Breast epithelium (tissue), 4 donors: ENCODE data around the gene LAMC1. TPM values are rescaled to one million over a fixed set of nuclear protein-coding genes. Genes with fewer than 3 reads are reported as not detected.
A peak's percentile ranks its signal among the peaks of the same experiment; 100 is the strongest.
"Not testable (repeated sequence)": the region's sequence is repeated elsewhere in the genome, so short reads cannot be mapped to it uniquely, and the experiment has no call there.

Source experiments
- DNase-seq, 2 donors: peaks; one replicate each; pipeline ENCODE4 v3.0.0-alpha.2; 2019; ENCODE audit warnings: low spot score in 2 of 2
- H3K27ac ChIP-seq, 2 donors: fragments of 200-600 bp; sonication (generic) in 1 of 2; one replicate each; pipeline ENCODE4 v1.5.1; 2016 to 2019; ENCODE audit warnings: mild to moderate bottlenecking in 1 of 2
- H3K27me3 ChIP-seq, 2 donors: fragments of 200-600 bp; sonication (generic) in 1 of 2; one replicate each; pipeline versions ENCODE4 v1.5.1 to v1.6.0; 2017 to 2019; ENCODE audit warnings: control low read depth in 1 of 2, mild to moderate bottlenecking in 1 of 2
- H3K36me3 ChIP-seq: fragments of 200-600 bp; one replicate; pipeline ENCODE4 v1.5.1; 2019
- H3K4me1 ChIP-seq, 2 donors: fragments of 200-600 bp; sonication (generic); one replicate each; pipeline ENCODE4 v1.5.1; 2016 to 2019; ENCODE audit warnings: control low read depth in 1 of 2
- H3K4me3 ChIP-seq, 3 donors: fragments of 200-600 bp; sonication (generic); 1 replicate in 2 of 3; 2 replicates in 1 of 3; pipeline ENCODE4 v1.5.1; 2016 to 2019; ENCODE audit warnings: mild to moderate bottlenecking in 3 of 3, moderate library complexity in 2 of 3
- H3K9me3 ChIP-seq, 2 donors: fragments of 200-600 bp; sonication (generic) in 1 of 2; one replicate each; pipeline ENCODE4 v1.5.1; 2016 to 2019; ENCODE audit warnings: control low read depth in 1 of 2
- POLR2A ChIP-seq: fragments of 450-650 bp; IDR thresholded peaks from one replicate; pipeline ENCODE4 v1.6.1; 2016; ENCODE audit warnings: antibody characterized with exemption, mild to moderate bottlenecking, moderate library complexity
- POLR2AphosphoS5 ChIP-seq, 3 donors: sonication (generic); formaldehyde crosslinking; IDR thresholded peaks; one replicate each; pipeline ENCODE4 v1.6.1; 2017; ENCODE audit warnings: antibody characterized with exemption in 3 of 3
- intact Hi-C: fragments of 100-400 bp; cut with DNase I; formaldehyde crosslinking; loops from one replicate; pipeline ENCODE4 v1.15.1; 2023; ENCODE audit warnings: low total_unique reads
- total RNA-seq, 3 donors: library from RNA; depleted of rRNA; stranded (reverse); fragments of >200 nt; gene quantifications; one replicate each; pipeline ENCODE4 v1.1.0, GENCODE V29; 2016
- TF ChIP-seq, protein P1 (sequence below), 3 donors: fragments of 450-650 bp; IDR thresholded peaks; one replicate each; pipeline ENCODE4 v1.5.1; 2016 to 2017; ENCODE audit warnings: antibody characterized with exemption in 3 of 3, mild to moderate bottlenecking in 3 of 3, moderate library complexity in 3 of 3

The LAMC1 gene
- total RNA-seq, 3 donors from 2014 or later, result 125 to 679 (median 249) TPM

DNA sequence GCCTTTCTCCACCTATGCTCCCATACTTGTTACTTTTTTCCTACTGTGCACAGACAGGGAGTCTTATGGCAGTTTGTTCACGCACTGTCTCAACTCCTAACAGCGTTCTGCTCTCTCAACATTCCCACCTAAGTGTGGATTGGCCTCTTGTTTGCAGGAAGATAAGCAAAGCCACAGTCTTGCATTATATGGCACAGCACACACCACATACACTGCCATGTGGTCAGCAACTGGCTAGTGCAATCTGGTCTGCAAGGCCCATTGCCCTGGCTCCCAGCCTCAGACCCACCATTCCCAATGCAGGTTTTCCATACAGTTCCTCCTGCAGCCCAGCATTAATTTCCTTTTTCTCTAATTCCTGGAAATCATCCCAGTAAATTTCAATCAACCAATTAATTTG is 124.5 kb downstream of the LAMC1 start:
- Histone ChIP-seq H3K36me3 (no peaks in the 10 kb centered on the region), H3K27ac (peak overlapping the region in 1 of 2 donors; percentile 67), H3K9me3 (no peaks in the 10 kb centered on the region), H3K4me1 (no peaks in the 10 kb centered on the region), H3K4me3 (no peak overlapping the region), H3K27me3 (no peaks in the 10 kb centered on the region)
- no peak for TF ChIP-seq POLR2AphosphoS5 (IDR thresholded peaks at IDR 0.05)
- no peak for TF ChIP-seq POLR2A
- TF ChIP-seq, protein P1, sequence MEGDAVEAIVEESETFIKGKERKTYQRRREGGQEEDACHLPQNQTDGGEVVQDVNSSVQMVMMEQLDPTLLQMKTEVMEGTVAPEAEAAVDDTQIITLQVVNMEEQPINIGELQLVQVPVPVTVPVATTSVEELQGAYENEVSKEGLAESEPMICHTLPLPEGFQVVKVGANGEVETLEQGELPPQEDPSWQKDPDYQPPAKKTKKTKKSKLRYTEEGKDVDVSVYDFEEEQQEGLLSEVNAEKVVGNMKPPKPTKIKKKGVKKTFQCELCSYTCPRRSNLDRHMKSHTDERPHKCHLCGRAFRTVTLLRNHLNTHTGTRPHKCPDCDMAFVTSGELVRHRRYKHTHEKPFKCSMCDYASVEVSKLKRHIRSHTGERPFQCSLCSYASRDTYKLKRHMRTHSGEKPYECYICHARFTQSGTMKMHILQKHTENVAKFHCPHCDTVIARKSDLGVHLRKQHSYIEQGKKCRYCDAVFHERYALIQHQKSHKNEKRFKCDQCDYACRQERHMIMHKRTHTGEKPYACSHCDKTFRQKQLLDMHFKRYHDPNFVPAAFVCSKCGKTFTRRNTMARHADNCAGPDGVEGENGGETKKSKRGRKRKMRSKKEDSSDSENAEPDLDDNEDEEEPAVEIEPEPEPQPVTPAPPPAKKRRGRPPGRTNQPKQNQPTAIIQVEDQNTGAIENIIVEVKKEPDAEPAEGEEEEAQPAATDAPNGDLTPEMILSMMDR (IDR thresholded peaks at IDR 0.05), result no peak
- no peak for DNase-seq
- intact Hi-C loops, result loop anchor here (10.0 kb wide), 1 partner anchor 577 kb away; no protein-coding TSS in a partner anchor

- Histone ChIP-seq H3K9me3 (no peaks in the 10 kb centered on the region), H3K36me3 (no peaks in the 10 kb centered on the region), H3K4me1 (no peaks in the 10 kb centered on the region), H3K27ac (peak overlapping the region; percentile 52 to 67), H3K4me3 (no peak overlapping the region), H3K27me3 (no peaks in the 10 kb centered on the region)
- no peak for DNase-seq
- intact Hi-C loops, result loop anchor here (10.0 kb wide), 1 partner anchor 576 kb away; no protein-coding TSS in a partner anchor
- no peak for TF ChIP-seq POLR2A
- TF ChIP-seq, protein P1 (IDR thresholded peaks at IDR 0.05), result no peak
- peak in 1 of 3 donors; percentile 25 for TF ChIP-seq POLR2AphosphoS5 (IDR thresholded peaks at IDR 0.05)
Observed at GRCh38 chr1:183148599-183148998, 125.4 kb downstream of the LAMC1 start.

DNA sequence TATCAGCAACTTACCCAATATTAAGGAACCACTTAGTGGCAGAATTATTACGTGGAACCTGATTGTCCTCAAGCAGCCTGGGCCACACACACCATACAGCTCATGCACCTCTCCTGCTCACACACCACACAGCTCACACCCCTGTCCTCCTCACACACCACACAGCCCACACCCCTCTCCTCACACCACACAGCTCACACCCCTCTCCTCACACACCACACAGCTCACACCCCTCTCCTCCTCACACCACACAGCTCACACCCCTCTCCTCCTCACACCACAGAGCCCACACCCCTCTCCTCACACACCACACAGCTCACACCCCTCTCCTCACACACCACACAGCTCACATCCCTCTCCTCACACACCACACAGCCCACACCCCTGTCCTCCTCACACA is 126.1 kb downstream of the LAMC1 start:
- TF ChIP-seq POLR2A, result no peak
- TF ChIP-seq POLR2AphosphoS5 (IDR thresholded peaks at IDR 0.05), result no peak
- TF ChIP-seq, protein P1 (IDR thresholded peaks at IDR 0.05), result no peak

DNA sequence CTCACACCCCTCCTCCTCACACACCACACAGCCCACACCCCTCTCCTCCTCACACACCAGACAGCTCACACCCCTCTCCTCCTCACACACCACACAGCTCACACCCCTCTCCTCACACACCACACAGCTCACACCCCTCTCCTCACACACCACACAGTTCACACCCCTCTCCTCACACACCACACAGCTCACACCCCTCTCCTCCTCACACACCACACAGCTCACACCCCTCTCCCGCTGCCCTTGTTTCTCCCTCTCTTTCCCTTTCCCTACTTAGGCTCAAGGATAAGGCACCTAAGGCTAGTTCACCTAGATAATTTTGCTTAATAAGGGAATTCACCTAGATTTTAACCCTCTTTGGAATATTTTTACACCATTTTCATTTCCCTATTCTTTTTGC is 126.8 kb downstream of the LAMC1 start:
- H3K4me3 ChIP-seq, H3K36me3 ChIP-seq, intact Hi-C loops, H3K4me1 ChIP-seq, H3K27ac ChIP-seq, H3K9me3 ChIP-seq, DNase-seq, H3K27me3 ChIP-seq: not testable (repeated sequence)

More for the DNA sequence above, 126.1 kb downstream of the LAMC1 start:
- Histone ChIP-seq H3K36me3 (no peaks in the 10 kb centered on the region), H3K27ac (peak overlapping the region; percentile 52 to 67), H3K4me3 (no peak overlapping the region), H3K4me1 (no peaks in the 10 kb centered on the region), H3K27me3 (no peaks in the 10 kb centered on the region), H3K9me3 (no peaks in the 10 kb centered on the region)
- intact Hi-C loops, result loop anchor here (10.0 kb wide), 1 partner anchor 576 kb away; no protein-coding TSS in a partner anchor
- no peak for DNase-seq

DNA sequence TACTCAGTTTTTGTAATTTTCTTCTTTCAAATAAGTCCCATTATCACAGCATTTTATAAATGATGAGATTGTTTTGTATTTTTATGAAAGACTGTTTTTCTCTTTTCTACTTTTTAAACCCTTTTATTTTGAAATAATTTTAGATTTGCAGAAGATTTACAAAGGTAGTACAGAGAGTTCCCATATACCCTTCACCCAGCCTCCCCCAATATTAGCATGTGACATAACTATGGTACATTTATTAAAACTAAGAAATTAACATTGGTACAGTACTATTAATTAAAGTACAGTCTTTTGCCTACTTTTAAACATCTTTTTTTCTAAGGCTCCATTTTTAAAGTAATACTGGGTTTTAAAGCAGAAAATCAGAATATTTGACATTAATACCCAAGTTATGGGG is 127.2 kb downstream of the LAMC1 start:
- Histone ChIP-seq H3K9me3 (no peaks in the 10 kb centered on the region), H3K4me3 (no peak overlapping the region), H3K4me1 (no peaks in the 10 kb centered on the region), H3K36me3 (no peaks in the 10 kb centered on the region), H3K27ac (no peak overlapping the region), H3K27me3 (no peaks in the 10 kb centered on the region)
- intact Hi-C loops, result no loop called here
- TF ChIP-seq, protein P1 (IDR thresholded peaks at IDR 0.05), result no peak
- no peak for TF ChIP-seq POLR2AphosphoS5 (IDR thresholded peaks at IDR 0.05)
- no peak for TF ChIP-seq POLR2A
- no peak for DNase-seq

GRCh38 chr1:183152180-183152579 is 129.0 kb downstream of the LAMC1 start:
- intact Hi-C loops, result no loop called here

More at GRCh38 chr1:183152180-183152579, 129.0 kb downstream of the LAMC1 start:
- no peak for TF ChIP-seq POLR2AphosphoS5 (IDR thresholded peaks at IDR 0.05)
- no peak for TF ChIP-seq POLR2A
- TF ChIP-seq, protein P1 (IDR thresholded peaks at IDR 0.05), result no peak
- Histone ChIP-seq H3K27me3 (no peaks in the 10 kb centered on the region), H3K4me3 (no peak overlapping the region), H3K27ac (no peak overlapping the region), H3K4me1 (no peaks in the 10 kb centered on the region), H3K36me3 (no peaks in the 10 kb centered on the region), H3K9me3 (no peaks in the 10 kb centered on the region)
- DNase-seq, result no peak
